Measurements from ENCODE around the gene CST4. TPM values are rescaled to one million over a fixed set of nuclear protein-coding genes. Genes with fewer than 3 reads are reported as not detected.

The CST4 gene
- total RNA-seq, 1 donor from 2014 or later, result not detected

GRCh38 chr20:23670361-23670760 lies 18.5 kb downstream of the CST4 start:
- DNase-seq (ENCODE audit: low read depth) (no peak), FAIRE-seq (no peak)
- no peak for TF ChIP-seq CTCF (IDR thresholded peaks at IDR 0.05; ENCODE audit: insufficient read depth, low read length, severe bottlenecking)
- Histone ChIP-seq H3K27me3 (ENCODE audit: control insufficient read depth, insufficient read depth, low read length) (no peaks in the 10 kb centered on the region), H3K4me3 (ENCODE audit: low read depth, low read length) (no peak overlapping the region), H3K36me3 (ENCODE audit: control insufficient read depth, insufficient read depth, low read length) (no peaks in the 10 kb centered on the region)

- TF ChIP-seq CTCF (IDR thresholded peaks at IDR 0.05; ENCODE audit: insufficient read depth, low read length, severe bottlenecking), result no peak
- FAIRE-seq, result no peak
Observed at GRCh38 chr20:23669866-23670265, 19.0 kb downstream of the CST4 start.

GRCh38 chr20:23669327-23669726 lies 19.5 kb downstream of the CST4 start:
- H3K36me3 ChIP-seq (ENCODE audit: control insufficient read depth, insufficient read depth, low read length), result no peaks in the 10 kb centered on the region
- no peaks in the 10 kb centered on the region for H3K27me3 ChIP-seq (ENCODE audit: control insufficient read depth, insufficient read depth, low read length)
- FAIRE-seq, result no peak
- no peak for DNase-seq (ENCODE audit: low read depth)
- TF ChIP-seq CTCF (IDR thresholded peaks at IDR 0.05; ENCODE audit: insufficient read depth, low read length, severe bottlenecking), result no peak
- no peak overlapping the region for H3K4me3 ChIP-seq (ENCODE audit: low read depth, low read length)

More at GRCh38 chr20:23669866-23670265, 19.0 kb downstream of the CST4 start:
- H3K36me3 ChIP-seq (ENCODE audit: control insufficient read depth, insufficient read depth, low read length), result no peaks in the 10 kb centered on the region
- no peak for DNase-seq (ENCODE audit: low read depth)
- H3K4me3 ChIP-seq (ENCODE audit: low read depth, low read length), result no peak overlapping the region
- H3K27me3 ChIP-seq (ENCODE audit: control insufficient read depth, insufficient read depth, low read length), result no peaks in the 10 kb centered on the region

- Histone ChIP-seq H3K36me3 (ENCODE audit: control insufficient read depth, insufficient read depth, low read length) (no peaks in the 10 kb centered on the region), H3K4me3 (ENCODE audit: low read depth, low read length) (no peak overlapping the region), H3K27me3 (ENCODE audit: control insufficient read depth, insufficient read depth, low read length) (no peaks in the 10 kb centered on the region)
- TF ChIP-seq CTCF (IDR thresholded peaks at IDR 0.05; ENCODE audit: insufficient read depth, low read length, severe bottlenecking), result peak; percentile 81
- DNase-seq (ENCODE audit: low read depth), result peak; percentile 50
- FAIRE-seq, result no peak
Observed at GRCh38 chr20:23668477-23668951, 20.3 kb downstream of the CST4 start.

- Histone ChIP-seq H3K4me3 (ENCODE audit: low read depth, low read length) (no peak overlapping the region), H3K36me3 (ENCODE audit: control insufficient read depth, insufficient read depth, low read length) (no peaks in the 10 kb centered on the region), H3K27me3 (ENCODE audit: control insufficient read depth, insufficient read depth, low read length) (no peaks in the 10 kb centered on the region)
- no peak for TF ChIP-seq CTCF (IDR thresholded peaks at IDR 0.05; ENCODE audit: insufficient read depth, low read length, severe bottlenecking)
- DNase-seq (ENCODE audit: low read depth) (no peak), FAIRE-seq (no peak)
Observed at GRCh38 chr20:23667666-23668065, 21.2 kb downstream of the CST4 start.

GRCh38 chr20:23666698-23667097 lies 22.1 kb downstream of the CST4 start:
- no peak for DNase-seq (ENCODE audit: low read depth)
- Histone ChIP-seq H3K36me3 (ENCODE audit: control insufficient read depth, insufficient read depth, low read length) (no peaks in the 10 kb centered on the region), H3K27me3 (ENCODE audit: control insufficient read depth, insufficient read depth, low read length) (no peaks in the 10 kb centered on the region), H3K4me3 (ENCODE audit: low read depth, low read length) (no peak overlapping the region)
- TF ChIP-seq CTCF (IDR thresholded peaks at IDR 0.05; ENCODE audit: insufficient read depth, low read length, severe bottlenecking), result no peak
- FAIRE-seq, result no peak
